Inferior parietal cortex (tissue), 1 donor: ENCODE data around the gene NPW.
A peak's percentile ranks its signal among the peaks of the same experiment; 100 is the strongest.
"Not testable (repeated sequence)": the region's sequence is repeated elsewhere in the genome, so short reads cannot be mapped to it uniquely, and the experiment has no call there.

Source experiments
- DNase-seq: peaks from one replicate; pipeline ENCODE4 v3.0.0-alpha.2; 2016; ENCODE audit errors: extremely low spot score

The NPW gene

DNA sequence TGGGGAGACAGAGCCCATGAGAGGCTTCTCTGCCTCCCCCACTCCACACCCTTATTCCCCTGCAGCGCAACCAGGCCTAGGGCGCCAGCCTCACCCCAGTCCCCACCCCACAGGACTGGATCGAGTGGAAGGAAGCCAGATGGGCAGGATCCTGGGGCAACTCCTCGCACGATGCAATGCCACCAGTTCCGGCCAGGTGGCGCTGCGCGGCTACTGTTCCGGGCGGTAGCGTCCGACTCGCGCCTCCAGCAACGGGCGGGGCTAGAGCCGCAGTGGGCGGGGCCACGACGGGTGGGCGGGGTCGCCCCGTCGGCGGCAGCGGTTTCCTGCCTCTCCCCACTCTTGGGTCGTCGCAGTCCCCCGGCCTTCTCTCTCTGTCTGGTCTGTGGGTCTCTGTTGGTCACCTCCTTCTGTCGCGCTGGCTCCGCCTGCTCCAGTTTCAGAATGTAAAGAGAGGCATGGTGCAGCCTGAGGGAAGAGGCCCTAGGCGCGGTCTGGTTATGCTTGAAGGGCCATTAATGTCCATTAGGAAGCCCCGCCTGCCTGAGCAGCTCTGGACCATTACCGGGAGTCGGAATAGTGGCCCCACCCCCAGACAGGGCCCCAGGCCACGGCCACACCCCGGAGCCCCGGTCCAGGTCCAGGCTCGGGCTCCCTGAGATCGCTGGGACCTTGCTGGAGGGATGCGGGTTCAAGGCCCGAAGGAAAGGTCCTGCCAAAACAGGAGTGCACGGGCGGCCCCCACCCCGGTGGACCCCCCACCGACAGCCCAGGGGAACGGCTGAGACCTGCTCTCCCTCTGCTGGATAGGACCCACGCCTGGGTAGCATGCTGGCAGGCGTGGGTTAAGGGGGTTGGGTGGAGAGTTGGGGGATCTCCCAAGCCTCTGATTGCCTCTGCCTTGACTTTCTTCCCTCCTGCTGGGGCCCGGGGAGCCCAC, 3.8 kb downstream of the NPW start:
- DNase-seq = peak; percentile 92

DNA sequence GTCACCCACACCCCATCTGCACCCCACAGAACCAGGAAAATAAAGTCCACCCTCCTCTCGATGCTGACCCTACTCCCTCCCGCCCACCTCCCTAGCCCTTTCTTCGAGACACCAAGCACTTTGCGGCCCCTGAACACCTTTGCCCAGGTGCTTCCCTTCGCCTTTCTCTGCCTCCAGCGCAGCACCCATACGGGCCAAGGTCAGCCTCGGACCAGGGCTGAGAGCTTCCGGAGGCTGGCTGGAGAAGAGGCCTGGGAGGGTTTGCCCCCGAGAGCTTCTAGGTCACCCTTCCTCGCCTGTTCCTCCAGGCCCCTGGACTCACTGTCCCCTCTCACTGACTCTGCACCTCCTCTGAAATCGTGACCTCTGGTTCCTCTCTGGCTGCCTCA, 4.4 kb downstream of the NPW start:
- no peak for DNase-seq

DNA sequence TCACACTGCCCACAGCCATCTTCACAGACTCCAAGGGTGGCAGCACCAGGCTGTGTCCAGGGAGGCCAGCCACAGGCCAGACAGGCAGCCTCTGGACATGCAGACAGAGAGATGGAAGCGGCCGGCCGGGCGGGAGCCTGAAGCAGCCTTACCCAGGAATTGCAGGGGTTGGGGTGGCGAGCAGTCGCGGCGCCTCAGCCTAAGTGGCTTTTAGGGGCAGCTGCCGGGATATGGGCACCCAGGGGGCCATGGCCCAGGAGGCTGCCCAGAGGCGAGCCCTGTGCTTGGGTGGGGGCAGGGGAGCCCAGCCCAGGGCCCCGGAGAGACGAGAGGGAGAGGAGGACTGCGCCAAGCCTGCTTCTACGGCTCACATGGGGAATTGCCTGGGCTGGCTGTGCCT, 5.7 kb downstream of the NPW start:
- no peak for DNase-seq

DNA sequence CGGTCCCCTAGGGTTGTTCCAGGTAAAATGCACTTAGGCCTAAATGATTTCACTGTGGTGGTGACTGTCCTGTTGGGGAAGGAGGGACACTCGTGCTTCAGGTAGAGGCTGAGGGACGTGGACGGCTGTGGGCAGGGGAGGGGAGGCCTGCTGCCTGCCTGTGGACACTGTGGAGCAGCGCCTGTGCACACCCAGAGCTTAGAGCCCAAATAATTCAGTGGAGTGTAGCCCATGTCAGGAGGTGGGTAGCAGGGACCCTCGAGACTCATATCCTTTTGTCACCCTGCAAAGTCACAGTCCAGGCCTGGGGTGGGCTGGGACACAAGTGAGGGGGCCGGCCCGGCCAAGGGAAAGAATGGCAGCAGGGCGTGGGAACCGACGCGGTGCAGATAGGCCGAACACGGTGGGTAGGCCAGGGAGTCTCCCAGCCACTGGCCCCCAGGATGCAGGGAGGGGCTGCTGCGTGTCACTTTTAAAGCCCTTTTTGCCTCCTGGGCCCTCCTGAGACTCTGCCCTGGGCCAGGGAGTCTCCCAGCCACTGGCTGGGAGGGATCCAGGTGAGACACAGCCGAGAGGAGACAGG, 6.4 kb downstream of the NPW start:
- no peak for DNase-seq

DNA sequence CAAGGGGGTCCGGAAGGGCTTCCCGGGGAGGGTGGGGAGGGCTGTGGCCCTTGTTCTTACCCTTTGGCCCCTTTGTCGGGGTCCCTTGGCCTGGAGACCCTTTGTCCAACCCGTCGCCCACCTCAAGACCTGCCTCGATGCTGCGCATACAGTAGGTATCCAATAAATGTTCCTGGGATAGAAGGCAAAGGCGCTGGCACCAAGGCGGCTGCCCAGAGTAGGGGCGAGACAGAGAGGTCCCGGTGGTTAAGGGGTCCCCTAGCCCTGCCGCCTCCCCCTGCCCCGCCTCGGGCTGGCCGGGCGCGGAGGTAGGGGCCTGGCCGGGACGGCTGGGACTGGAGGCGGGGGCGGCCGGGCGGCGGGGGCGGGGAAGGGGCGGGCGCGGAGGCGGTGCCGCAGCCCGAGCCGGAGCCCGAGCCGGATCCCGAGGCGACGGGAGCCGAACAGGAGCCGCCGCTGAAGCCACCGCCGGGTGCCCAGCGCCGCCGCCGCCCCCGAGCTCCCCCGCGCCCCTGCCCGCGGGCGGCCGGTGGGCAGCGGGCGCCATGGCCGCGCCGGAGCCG, 7.0 kb downstream of the NPW start, which contains the start of gene NHERF2:
Gene NHERF2, plus strand, starts transcription at position 442 of the 563 bp plus-strand sequence. Its CDS starts 104 bp downstream, at position 546.
- no peak for DNase-seq

DNA sequence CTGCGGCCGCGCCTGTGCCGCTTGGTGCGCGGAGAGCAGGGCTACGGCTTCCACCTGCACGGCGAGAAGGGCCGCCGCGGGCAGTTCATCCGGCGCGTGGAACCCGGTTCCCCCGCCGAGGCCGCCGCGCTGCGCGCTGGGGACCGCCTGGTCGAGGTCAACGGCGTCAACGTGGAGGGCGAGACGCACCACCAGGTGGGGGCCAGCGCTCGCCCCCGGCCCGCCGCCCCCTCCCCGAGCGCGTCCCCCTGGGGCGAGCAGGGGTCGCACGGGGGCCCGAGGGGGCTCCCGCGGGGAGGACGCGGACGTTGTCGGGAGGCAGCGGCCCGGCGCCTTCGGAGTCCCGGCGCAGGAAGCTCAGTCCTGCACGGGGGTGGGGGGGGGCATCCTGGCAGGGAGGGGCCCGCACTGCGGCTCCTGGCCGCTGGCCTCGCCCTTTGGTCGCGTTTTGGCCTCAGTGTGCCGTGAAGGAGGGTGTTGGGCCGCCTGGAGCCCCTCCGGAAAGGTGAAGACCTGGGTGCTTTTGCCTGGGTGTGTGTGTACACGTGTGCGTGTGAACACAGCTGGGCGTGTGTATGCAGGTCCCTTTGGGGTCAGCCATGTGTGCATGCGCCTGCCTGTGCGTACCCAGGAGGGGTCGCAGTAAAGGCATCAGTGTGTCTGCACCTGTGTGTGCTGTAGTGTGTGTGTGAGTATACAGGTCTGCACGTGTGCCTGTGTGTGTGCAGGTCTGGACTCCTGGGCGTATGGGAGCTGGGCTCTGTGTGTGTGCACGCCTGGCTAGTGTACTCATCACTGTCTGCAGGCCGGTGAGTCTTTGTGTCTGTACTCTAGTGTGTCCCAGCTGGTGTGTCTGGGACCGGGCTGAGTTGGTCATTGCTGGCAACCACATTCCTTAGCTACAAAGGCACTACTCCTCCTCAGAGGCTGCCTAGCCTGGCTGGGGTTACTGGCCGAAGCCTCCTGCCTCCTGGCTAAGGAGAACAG, 7.7 kb downstream of the NPW start:
- DNase-seq = no peak

DNA sequence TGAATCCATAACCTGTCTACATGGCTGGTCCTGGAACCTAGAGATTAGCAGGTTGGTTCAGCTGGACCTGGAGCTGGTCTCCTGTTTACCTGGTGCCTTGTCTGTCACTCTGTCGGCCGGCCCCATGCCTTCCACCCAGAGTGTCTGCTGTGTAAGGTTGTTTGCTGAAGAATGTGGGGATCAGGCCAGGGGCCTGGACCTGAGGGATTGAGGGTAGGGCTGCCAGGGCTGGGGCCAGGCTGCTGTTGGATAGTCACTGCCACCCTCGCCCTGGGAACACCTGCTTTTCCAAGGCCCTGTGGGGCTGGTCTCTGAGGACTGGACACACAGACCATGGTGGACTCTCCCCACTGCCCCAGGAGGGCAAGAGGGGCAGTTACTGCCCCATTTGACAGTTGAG, 8.6 kb downstream of the NPW start:
- no peak for DNase-seq

DNA sequence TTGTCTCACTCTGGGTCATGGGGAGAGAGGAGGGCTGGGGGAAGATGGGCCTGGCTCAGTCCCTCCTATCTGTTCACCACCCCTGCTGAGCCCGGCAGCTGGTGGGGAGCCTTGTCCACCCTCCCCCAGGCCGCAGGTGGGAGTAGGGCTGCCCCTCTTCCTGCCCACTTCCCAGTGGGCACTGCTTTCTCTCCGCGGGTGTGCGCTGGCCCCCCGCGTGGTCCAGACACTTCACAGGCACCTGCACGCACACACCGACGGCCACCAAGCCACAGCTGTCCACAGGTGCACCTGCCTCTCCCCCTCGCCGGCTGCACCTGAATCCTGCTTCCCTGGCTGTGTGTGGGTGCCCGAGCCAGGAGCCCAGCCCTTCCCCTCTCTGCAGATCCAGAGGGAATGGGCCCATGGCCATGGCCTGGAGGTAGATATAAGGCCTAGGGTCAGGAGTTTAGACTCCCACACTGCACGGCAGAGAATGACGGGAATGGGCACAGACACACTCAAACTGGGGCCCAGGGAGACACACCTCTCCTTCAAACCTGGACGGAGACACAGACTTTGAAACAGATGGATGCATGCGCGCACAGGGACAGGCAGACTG, 9.1 kb downstream of the NPW start:
- no peak for DNase-seq

DNA sequence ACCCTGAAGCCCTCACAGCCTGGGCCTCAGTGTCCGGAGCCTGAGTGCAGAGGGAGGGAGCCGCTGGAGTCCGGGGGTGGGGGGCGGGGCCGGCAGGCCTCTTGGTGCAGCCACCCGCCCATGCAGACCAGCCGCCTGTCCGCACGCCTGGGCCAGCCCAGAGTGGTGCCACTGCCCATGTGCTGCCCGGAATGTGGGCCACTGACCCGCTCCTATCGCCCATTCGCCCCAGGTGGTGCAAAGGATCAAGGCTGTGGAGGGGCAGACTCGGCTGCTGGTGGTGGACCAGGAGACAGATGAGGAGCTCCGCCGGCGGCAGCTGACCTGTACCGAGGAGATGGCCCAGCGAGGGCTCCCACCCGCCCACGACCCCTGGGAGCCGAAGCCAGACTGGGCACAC, 9.8 kb downstream of the NPW start:
- DNase-seq = no peak

DNA sequence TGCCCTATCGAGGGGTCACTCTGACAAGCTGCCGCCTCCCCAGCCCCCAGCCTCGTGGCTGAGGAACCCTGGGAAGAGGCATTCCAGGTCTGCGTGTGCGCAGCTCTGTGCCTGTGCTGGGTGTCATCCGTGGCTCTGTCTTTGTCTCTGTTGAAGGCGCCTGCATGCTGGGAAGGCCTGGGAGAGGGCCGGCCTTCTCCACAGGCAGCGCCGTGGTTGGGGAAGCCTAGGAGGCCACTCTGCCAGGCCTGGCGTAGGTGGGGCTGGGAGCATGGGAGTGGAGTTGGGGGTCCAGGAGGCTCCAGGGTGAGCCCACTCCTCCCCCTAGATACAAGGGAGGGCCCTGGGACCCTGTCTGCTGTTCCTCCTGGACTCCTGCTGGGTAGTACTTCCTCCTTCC, 10.5 kb downstream of the NPW start:
- DNase-seq = no peak

DNA sequence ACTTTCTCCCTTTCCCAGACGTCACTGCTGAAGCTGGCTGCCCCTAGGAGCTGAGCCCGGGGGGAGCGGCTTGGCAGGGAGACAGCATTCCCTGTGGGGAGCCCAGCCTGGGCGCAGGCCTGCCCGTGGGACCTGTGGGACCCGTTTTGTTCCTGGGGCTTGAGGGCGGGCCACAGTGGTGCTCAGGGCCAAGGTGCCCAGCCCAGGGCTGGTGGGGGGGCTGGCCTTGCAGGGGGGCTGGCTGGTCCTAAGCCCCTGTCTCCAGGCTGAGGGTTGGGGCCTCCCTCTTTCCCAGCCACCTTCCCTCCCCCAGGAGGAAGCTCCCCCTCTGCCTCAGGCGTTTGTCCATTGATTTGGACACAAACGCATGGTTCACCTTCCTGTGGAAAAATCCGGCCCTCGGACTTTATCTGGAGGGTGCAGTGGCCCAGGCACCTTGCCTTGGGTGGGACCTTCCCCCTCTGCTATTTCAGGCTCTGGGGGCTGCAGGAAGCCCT, 11.5 kb downstream of the NPW start:
- DNase-seq = no peak

DNA sequence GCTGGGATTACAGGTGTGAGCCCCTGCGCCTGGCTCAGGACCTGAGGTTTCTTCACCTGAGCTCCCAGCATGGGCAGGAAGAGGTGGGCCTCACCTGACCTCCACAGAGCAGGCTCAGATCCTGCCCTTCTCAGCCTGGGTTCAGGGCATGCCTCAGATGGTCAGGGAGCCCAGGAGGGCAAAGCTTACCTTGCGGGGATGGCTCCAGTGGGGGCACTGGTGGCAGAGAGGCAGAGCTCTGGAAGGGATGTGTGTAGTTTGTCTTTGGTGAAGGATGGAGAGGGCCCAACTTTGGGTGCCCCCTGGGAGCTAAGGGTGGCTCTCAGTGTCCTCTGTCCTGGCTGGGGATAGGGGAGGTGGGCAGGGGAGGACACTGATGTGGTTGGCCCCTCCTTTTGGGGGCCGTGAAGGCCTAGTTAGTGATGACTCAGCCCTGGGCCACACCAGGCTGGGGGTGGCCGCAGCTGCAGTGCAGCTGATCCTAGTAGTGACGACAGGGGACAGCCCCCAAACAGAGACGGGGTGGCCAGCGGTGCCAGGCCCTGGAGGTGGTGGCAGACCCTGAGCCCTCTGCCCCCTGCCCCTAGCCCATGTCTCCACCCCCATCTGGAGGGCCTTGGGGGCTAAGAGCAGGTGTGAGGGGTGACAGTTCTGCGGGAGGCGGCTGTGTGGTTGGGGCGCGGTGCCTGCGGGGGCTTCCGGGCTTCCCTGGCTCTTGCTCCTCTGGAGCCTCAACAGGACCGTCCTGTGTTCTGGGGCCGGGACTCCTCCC, 12.9 kb downstream of the NPW start:
- DNase-seq = no peak

DNA sequence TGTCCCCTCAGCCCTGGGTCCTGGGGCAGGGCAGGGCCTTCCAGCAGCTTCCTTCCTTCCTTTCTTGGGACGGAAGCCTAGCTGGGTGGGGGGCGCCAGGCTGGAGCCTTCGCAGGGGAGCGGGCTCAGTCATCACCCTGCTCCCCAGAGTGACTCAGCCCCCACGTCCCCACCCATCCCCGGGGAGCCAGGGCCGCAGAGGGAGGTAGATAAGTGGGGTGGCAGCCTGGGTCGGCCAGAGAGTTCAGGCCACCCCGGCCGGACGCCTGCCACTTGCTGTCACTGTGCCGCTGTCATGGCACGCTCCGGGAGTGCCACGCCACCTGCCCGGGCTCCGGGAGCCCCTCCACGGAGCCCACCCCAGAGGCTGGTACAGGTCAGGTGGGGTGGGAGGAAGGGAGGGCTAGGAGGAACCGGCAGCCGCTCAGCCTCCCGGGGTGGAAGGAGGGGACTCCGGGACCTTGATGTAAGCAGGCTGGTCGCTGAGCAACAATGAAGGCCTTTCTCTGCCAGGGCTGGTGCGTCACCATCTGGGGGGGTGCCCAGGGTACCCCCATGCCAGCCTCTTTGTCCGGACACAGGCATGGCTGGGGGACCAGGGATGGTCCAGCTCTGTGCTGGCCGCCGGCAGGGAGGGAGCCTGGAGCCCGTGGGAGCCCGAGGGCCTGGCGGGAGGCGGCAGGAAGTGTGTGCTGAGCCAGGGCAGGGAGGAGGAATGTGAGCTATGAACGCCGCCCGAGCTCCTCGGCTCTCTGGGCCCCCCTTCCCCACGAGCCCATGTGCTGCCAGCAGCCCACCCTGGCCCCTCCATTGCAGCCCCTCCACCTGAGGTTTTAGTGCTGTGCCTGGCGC, 13.7 kb downstream of the NPW start:
- peak; percentile 82 for DNase-seq

DNA sequence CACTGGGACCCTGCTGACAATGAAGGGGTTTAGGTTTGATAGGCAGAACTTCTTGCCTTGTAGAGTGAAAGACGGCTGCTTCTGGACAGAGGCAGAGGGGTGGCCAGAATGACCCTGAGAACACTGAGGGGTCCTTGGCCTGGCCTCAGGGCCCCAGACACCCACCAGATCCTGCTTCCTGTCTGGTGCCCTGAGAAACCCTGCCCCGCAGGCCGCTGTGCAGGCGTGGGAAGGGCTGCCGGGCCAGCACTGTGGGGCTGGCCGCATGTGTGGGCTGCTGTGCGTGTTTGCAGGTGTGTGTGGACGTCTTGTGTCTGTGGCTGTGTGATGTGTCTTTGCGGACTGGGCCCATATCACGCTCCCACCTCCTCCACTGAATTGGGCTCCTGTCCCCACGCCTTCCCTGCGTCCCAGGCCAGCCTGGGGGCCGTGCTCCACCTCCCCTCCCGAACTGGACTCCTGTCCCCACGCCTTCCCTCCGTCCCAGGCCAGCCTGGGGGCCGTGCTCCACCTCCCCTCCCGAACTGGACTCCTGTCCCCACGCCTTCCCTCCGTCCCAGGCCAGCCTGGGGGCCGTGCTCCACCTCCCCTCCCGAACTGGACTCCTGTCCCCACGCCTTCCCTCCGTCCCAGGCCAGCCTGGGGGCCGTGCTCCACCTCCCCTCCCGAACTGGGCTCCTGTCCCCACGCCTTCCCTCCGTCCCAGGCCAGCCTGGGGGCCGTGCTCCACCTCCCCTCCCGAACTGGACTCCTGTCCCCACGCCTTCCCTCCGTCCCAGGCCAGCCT, 14.5 kb downstream of the NPW start:
- DNase-seq = not testable (repeated sequence)

DNA sequence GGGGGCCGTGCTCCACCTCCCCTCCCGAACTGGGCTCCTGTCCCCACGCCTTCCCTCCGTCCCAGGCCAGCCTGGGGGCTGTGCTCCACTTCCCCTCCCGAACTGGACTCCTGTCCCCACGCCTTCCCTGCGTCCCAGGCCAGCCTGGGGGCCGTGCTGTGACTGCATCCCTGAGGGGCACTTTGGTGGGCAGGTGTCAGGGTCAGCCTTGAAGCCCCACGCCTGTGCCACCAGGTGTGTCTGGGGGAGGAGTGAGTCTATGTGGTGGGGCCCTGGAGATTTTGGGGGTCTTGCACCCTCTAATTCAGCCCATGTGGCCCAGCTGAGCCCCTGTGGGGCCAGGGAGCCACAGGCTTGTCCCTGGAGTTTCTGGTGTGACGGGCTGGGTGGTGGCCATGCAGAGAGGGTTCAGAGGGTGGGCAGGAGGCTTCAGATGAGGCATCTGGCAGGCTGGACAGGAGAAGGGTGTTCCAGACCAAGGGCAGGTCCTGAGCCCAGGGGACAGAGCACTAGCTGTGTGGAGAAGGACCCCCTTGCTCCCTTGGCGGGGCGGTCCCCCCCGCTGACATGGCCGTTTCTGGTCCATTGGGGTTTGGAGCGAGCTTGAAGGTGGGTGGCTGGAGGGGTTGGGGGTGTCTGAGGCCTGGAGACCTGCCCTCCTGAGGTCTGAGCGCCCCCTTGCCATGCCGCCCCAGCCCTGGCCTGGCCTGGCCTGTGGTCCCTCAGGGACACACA, 15.3 kb downstream of the NPW start:
- no peak for DNase-seq

DNA sequence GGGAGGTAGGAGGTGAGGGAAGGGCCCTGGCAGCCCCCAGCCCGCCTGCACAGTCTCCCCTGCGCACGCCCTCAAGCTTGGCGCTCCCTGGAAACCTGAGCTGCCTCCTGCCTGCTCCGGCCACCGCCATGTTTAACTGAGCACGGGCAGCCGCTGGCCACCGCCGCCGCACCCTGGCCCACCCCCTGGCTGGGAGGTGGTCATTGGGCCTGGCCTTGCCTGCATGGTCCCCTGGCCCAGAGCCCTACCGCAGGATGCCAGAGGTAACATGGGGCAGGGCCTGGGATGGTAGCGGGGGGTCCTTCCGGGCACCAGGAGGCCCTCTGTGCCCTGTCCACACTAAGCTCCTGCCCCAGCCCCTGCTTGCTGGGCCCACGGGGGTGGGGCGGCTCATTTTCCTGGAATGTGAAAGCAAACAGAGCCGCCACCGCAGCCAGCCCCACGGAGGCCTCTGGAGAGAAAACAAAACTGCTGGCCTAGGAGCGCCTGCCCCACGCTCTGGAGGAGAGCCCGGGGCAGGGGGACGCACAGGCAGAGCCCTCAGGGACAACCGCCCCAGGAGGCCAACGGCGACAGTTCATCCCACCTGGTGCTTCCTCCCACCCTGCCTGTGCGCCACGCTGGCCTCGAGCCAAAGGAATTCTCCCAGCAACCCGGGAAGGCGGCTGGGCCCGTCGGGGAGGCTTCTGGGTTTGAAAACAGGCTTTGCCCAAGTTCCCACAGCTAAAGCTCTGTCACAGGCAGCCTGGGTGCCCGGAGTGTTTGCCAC, 16.0 kb downstream of the NPW start:
- no peak for DNase-seq
